ENCODE measurements around the gene SLC6A11.

The SLC6A11 gene

GRCh38 chr3:10816019-10816862 is at the start of gene SLC6A11:
Gene SLC6A11 (plus strand): TSS chr3:10816228. CDS start chr3:10816266, 38 bp downstream.
- no peak for DNase-seq

GRCh38 chr3:10768708-10769394 is 47.2 kb upstream of the SLC6A11 start:
- DNase-seq, result no peak

GRCh38 chr3:10770547-10770946 is 45.5 kb upstream of the SLC6A11 start:
- DNase-seq, result no peak

GRCh38 chr3:10770981-10771380 is 45.0 kb upstream of the SLC6A11 start:
- no peak for DNase-seq

GRCh38 chr3:10771486-10772270 is 44.4 kb upstream of the SLC6A11 start:
- DNase-seq, result no peak

GRCh38 chr3:10772271-10773161 is 43.5 kb upstream of the SLC6A11 start:
- no peak for DNase-seq

- no peak for DNase-seq
Observed at GRCh38 chr3:10774129-10774670, 41.8 kb upstream of the SLC6A11 start.

GRCh38 chr3:10774825-10775224 is 41.2 kb upstream of the SLC6A11 start:
- DNase-seq, result no peak

GRCh38 chr3:10775259-10775658 is 40.8 kb upstream of the SLC6A11 start:
- no peak for DNase-seq

GRCh38 chr3:10775828-10776227 is 40.2 kb upstream of the SLC6A11 start:
- DNase-seq, result no peak

GRCh38 chr3:10777627-10778026 is 38.4 kb upstream of the SLC6A11 start:
- no peak for DNase-seq

- no peak for DNase-seq
Observed at GRCh38 chr3:10778492-10779292, 37.3 kb upstream of the SLC6A11 start.

- no peak for DNase-seq
Observed at GRCh38 chr3:10779293-10779805, 36.7 kb upstream of the SLC6A11 start.

GRCh38 chr3:10780243-10780642 is 35.8 kb upstream of the SLC6A11 start:
- DNase-seq, result no peak

GRCh38 chr3:10780922-10781321 is 35.1 kb upstream of the SLC6A11 start:
- no peak for DNase-seq

GRCh38 chr3:10781981-10782380 is 34.0 kb upstream of the SLC6A11 start:
- peak; percentile 35 for DNase-seq

- no peak for DNase-seq
Observed at GRCh38 chr3:10783360-10784351, 32.4 kb upstream of the SLC6A11 start.

GRCh38 chr3:10786640-10787039 is 29.4 kb upstream of the SLC6A11 start:
- DNase-seq, result no peak

- DNase-seq, result no peak
Observed at GRCh38 chr3:10788451-10788850, 27.6 kb upstream of the SLC6A11 start.

- DNase-seq, result no peak
Observed at GRCh38 chr3:10790713-10791112, 25.3 kb upstream of the SLC6A11 start.
